ENCODE data around the gene PTAR1.
"Not testable (repeated sequence)": the region's sequence is repeated elsewhere in the genome, so short reads cannot be mapped to it uniquely, and the experiment has no call there.

The PTAR1 gene

GRCh38 chr9:69768716-69769115 lies 8.9 kb upstream of the PTAR1 start:
- Histone ChIP-seq H3K4me1 (ENCODE audit: insufficient read depth, low read length) (no peaks in the 10 kb centered on the region), H3K27ac (ENCODE audit: low read length) (no peak overlapping the region), H4K20me1 (ENCODE audit: insufficient read depth, low read length) (no peaks in the 10 kb centered on the region), H3K9ac (ENCODE audit: low read depth, low read length) (no peak overlapping the region), H2AFZ (ENCODE audit: low read depth, low read length) (no peak overlapping the region), H3K36me3 (ENCODE audit: insufficient read depth, low read length) (no peaks in the 10 kb centered on the region), H3K9me3 (ENCODE audit: insufficient read depth, low read length, severe bottlenecking) (no peaks in the 10 kb centered on the region), H3K27me3 (ENCODE audit: insufficient read depth, low read length, poor library complexity) (no peaks in the 10 kb centered on the region), H3K4me2 (ENCODE audit: insufficient read depth, low read length) (no peak overlapping the region), H3K4me3 (ENCODE audit: low read depth in 1 of 2, low read length in 2 of 2) (no peak overlapping the region), H3K79me2 (ENCODE audit: insufficient read depth, low read length) (no peaks in the 10 kb centered on the region)
- DNase-seq (no peak), ATAC-seq (ENCODE audit: insufficient read depth, low read depth) (no peak)
- no peak for TF ChIP-seq EZH2 (IDR thresholded peaks at IDR 0.05; ENCODE audit: borderline replicate concordance, low read depth, low read length, severe bottlenecking)
- no peak for TF ChIP-seq CTCF (IDR thresholded peaks at IDR 0.05; ENCODE audit: borderline replicate concordance, extremely low read depth, low read length, poor library complexity, severe bottlenecking)

DNA sequence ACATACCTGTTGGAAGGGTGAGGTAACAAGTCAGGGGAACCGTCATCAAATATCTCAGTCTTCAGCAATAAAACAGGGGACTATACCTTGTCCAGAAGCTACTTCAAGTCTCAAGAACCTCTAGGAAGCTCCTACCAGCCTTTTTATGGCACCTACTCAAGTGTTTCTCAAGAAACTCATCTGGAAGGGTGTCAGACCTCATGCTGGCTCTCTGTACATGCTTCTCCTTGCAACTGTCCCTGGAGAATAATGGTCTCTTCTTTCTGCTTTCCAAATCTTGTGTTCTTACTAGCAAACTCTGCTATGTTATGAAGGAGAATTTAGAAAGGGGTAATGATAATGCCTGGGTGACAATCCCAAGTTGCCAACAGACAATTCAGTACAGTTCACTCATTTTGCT lies 8.3 kb upstream of the PTAR1 start:
- no peak overlapping the region for H3K4me2 ChIP-seq (ENCODE audit: insufficient read depth, low read length)
- no peak overlapping the region for H3K9ac ChIP-seq (ENCODE audit: low read depth, low read length)
- H3K4me1 ChIP-seq (ENCODE audit: insufficient read depth, low read length): no peaks in the 10 kb centered on the region
- no peak overlapping the region for H3K4me3 ChIP-seq (ENCODE audit: low read depth in 1 of 2, low read length in 2 of 2)
- no peak for DNase-seq
- H4K20me1 ChIP-seq (ENCODE audit: insufficient read depth, low read length): no peaks in the 10 kb centered on the region
- ATAC-seq (ENCODE audit: insufficient read depth, low read depth): no peak
- no peak overlapping the region for H2AFZ ChIP-seq (ENCODE audit: low read depth, low read length)
- TF ChIP-seq CTCF (IDR thresholded peaks at IDR 0.05; ENCODE audit: borderline replicate concordance, extremely low read depth, low read length, poor library complexity, severe bottlenecking) (no peak), EZH2 (IDR thresholded peaks at IDR 0.05; ENCODE audit: borderline replicate concordance, low read depth, low read length, severe bottlenecking) (no peak)
- H3K36me3 ChIP-seq (ENCODE audit: insufficient read depth, low read length): no peaks in the 10 kb centered on the region
- no peaks in the 10 kb centered on the region for H3K9me3 ChIP-seq (ENCODE audit: insufficient read depth, low read length, severe bottlenecking)
- no peaks in the 10 kb centered on the region for H3K27me3 ChIP-seq (ENCODE audit: insufficient read depth, low read length, poor library complexity)
- no peak overlapping the region for H3K27ac ChIP-seq (ENCODE audit: low read length)
- no peaks in the 10 kb centered on the region for H3K79me2 ChIP-seq (ENCODE audit: insufficient read depth, low read length)

DNA sequence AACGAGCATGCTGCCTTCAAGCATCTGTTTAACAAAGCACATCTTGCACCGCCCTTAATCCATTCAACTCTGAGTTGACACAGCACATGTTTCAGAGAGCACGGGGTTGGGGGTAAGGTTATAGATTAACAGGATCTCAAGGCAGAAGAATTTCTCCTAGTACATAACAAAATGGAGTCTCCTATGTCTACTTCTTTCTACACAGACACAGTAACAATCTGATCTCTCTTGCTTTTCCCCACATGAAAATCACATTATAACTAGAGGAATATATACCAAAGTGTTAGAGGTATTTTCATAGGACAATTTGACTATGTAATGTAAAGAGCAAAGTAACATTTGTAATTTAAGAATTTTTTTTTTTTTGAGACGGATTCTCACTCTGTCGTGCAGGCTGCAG lies 4.1 kb upstream of the PTAR1 start:
- not testable (repeated sequence) for H3K27ac ChIP-seq (ENCODE audit: low read length); H3K9ac ChIP-seq (ENCODE audit: low read depth, low read length); DNase-seq; H3K4me1 ChIP-seq (ENCODE audit: insufficient read depth, low read length); H3K4me3 ChIP-seq (ENCODE audit: low read depth in 1 of 2, low read length in 2 of 2); H3K4me2 ChIP-seq (ENCODE audit: insufficient read depth, low read length); H3K79me2 ChIP-seq (ENCODE audit: insufficient read depth, low read length); H3K36me3 ChIP-seq (ENCODE audit: insufficient read depth, low read length); H3K27me3 ChIP-seq (ENCODE audit: insufficient read depth, low read length, poor library complexity); ATAC-seq (ENCODE audit: insufficient read depth, low read depth); H2AFZ ChIP-seq (ENCODE audit: low read depth, low read length); H4K20me1 ChIP-seq (ENCODE audit: insufficient read depth, low read length); H3K9me3 ChIP-seq (ENCODE audit: insufficient read depth, low read length, severe bottlenecking)

- H2AFZ ChIP-seq (ENCODE audit: low read depth, low read length): no peak overlapping the region
- no peak overlapping the region for H3K9ac ChIP-seq (ENCODE audit: low read depth, low read length)
- no peak for DNase-seq
Observed at GRCh38 chr9:69762527-69762926, 2.7 kb upstream of the PTAR1 start.

More at GRCh38 chr9:69762527-69762926, 2.7 kb upstream of the PTAR1 start:
- H3K9me3 ChIP-seq (ENCODE audit: insufficient read depth, low read length, severe bottlenecking): no peaks in the 10 kb centered on the region
- H3K4me2 ChIP-seq (ENCODE audit: insufficient read depth, low read length): no peak overlapping the region
- peaks cover 22% of the 10 kb centered on the region for H3K79me2 ChIP-seq (ENCODE audit: insufficient read depth, low read length)
- no peaks in the 10 kb centered on the region for H4K20me1 ChIP-seq (ENCODE audit: insufficient read depth, low read length)
- H3K36me3 ChIP-seq (ENCODE audit: insufficient read depth, low read length): no peaks in the 10 kb centered on the region
- H3K27me3 ChIP-seq (ENCODE audit: insufficient read depth, low read length, poor library complexity): no peaks in the 10 kb centered on the region
- TF ChIP-seq CTCF (IDR thresholded peaks at IDR 0.05; ENCODE audit: borderline replicate concordance, extremely low read depth, low read length, poor library complexity, severe bottlenecking) (no peak), EZH2 (IDR thresholded peaks at IDR 0.05; ENCODE audit: borderline replicate concordance, low read depth, low read length, severe bottlenecking) (no peak)
- H3K27ac ChIP-seq (ENCODE audit: low read length): no peak overlapping the region
- no peak for ATAC-seq (ENCODE audit: insufficient read depth, low read depth)
- H3K4me1 ChIP-seq (ENCODE audit: insufficient read depth, low read length): peaks cover 16% of the 10 kb centered on the region
- no peak overlapping the region for H3K4me3 ChIP-seq (ENCODE audit: low read depth in 1 of 2, low read length in 2 of 2)

Data from DND-41 (cell line).